Keratinocyte (primary cell): ENCODE data around the gene CLRN3. TPM values are rescaled to one million over a fixed set of nuclear protein-coding genes. Genes with fewer than 3 reads are reported as not detected.

Experiments used
- DNase-seq: peaks from one replicate; pipeline ENCODE4 v3.0.0-alpha.2; 2011; ENCODE audit warnings: low read depth, missing footprints, low spot score
- FAIRE-seq: peaks from 2 replicates; lab custom pipeline; 2011; peaks lifted over from hg19 to GRCh38; lab: Jason Lieb, UNC
- H2AFZ ChIP-seq: 2 replicates; pipeline ENCODE4 v1.6.0; 2012; ENCODE audit warnings: low read length, control low read depth, inconsistent platforms; ENCODE audit not compliant: control insufficient read depth
- H3K27ac ChIP-seq: 2 replicates; pipeline ENCODE4 v1.5.1; 2011; ENCODE audit warnings: low read length; ENCODE audit not compliant: control insufficient read depth, insufficient read depth
- H3K27me3 ChIP-seq: 3 replicates; pipeline ENCODE4 v1.6.0; 2011; ENCODE audit warnings: low read length; ENCODE audit not compliant: control insufficient read depth, insufficient read depth; ENCODE audit errors: extremely low read depth
- H3K36me3 ChIP-seq, 2 experiments: 2 replicates in 1 of 2; 3 replicates in 1 of 2; pipeline ENCODE4 v1.5.1; 2011; ENCODE audit warnings: low read length in 2 of 2, mild to moderate bottlenecking in 1 of 2; ENCODE audit not compliant: control insufficient read depth in 2 of 2, insufficient read depth in 2 of 2; ENCODE audit errors: extremely low read depth in 1 of 2
- H3K4me1 ChIP-seq: 3 replicates; pipeline ENCODE4 v1.5.1; 2011; ENCODE audit warnings: low read length; ENCODE audit not compliant: control insufficient read depth, insufficient read depth; ENCODE audit errors: extremely low read depth
- H3K4me2 ChIP-seq: 3 replicates; pipeline ENCODE4 v1.6.0; 2011; ENCODE audit warnings: low read depth, low read length; ENCODE audit not compliant: control insufficient read depth, insufficient read depth; ENCODE audit errors: extremely low read depth
- H3K4me3 ChIP-seq, 3 experiments: fragments of 200-600 bp in 1 of 3; sonication (generic) in 1 of 3; 2 replicates in 2 of 3; 3 replicates in 1 of 3; pipeline ENCODE4 v1.5.1; 2011 to 2016; ENCODE audit warnings: low read length in 3 of 3, mild to moderate bottlenecking in 3 of 3, control low read depth in 2 of 3, inconsistent platforms in 1 of 3, low read depth in 1 of 3, mixed read lengths in 1 of 3, mixed run types in 1 of 3, moderate library complexity in 1 of 3; ENCODE audit not compliant: control insufficient read depth in 2 of 3, insufficient read depth in 2 of 3; ENCODE audit errors: extremely low read depth in 1 of 3
- H3K79me2 ChIP-seq: 2 replicates; pipeline ENCODE4 v1.6.0; 2012; ENCODE audit warnings: low read length; ENCODE audit not compliant: control insufficient read depth, insufficient read depth
- H3K9ac ChIP-seq: 3 replicates; pipeline ENCODE4 v1.6.0; 2011; ENCODE audit warnings: low read length; ENCODE audit not compliant: control insufficient read depth, insufficient read depth; ENCODE audit errors: extremely low read depth
- H3K9me1 ChIP-seq: 3 replicates; pipeline ENCODE4 v1.6.0; 2011; ENCODE audit warnings: low read length; ENCODE audit not compliant: control insufficient read depth, insufficient read depth; ENCODE audit errors: extremely low read depth
- H3K9me3 ChIP-seq: 2 replicates; pipeline ENCODE4 v1.5.1; 2012; ENCODE audit warnings: low read depth, low read length; ENCODE audit not compliant: control insufficient read depth
- H4K20me1 ChIP-seq: 3 replicates; pipeline ENCODE4 v1.6.0; 2011; ENCODE audit warnings: low read length; ENCODE audit not compliant: control insufficient read depth, insufficient read depth; ENCODE audit errors: extremely low read depth
- EZH2 ChIP-seq: IDR thresholded peaks from one replicate; pipeline ENCODE4 v1.6.1; 2012; ENCODE audit warnings: inconsistent platforms, mild to moderate bottlenecking, low read length, moderate library complexity
- dilution Hi-C: fragments of 300-500 bp; cut with MboI; formaldehyde crosslinking; loops from one replicate; pipeline ENCODE4 v1.7.0; 2020; ENCODE audit warnings: low sequenced_read_pairs; ENCODE audit not compliant: extremely low pct_ligation_motif_present
- polyA plus RNA-seq, 5 experiments: library from polyadenylated mRNA; depleted of rRNA in 3 of 5; stranded (reverse) in 3 of 5; stranded (forward) in 1 of 5; unstranded in 1 of 5; fragments of >200 nt; gene quantifications; 1 replicate in 1 of 5; 2 replicates in 3 of 5; 3 replicates in 1 of 5; pipeline versions ENCODE4 v1.2.1 to v1.2.3, GENCODE V29; 2011 to 2012; ENCODE audit warnings: missing spikeins in 2 of 5, low read depth in 1 of 5, low replicate concordance in 1 of 5
- TF ChIP-seq, protein P1 (sequence below), 3 experiments: IDR thresholded peaks in 1 of 3; conservative IDR thresholded peaks in 1 of 3; optimal IDR thresholded peaks in 1 of 3; 2 replicates in 2 of 3; 3 replicates in 1 of 3; pipeline versions ENCODE3 to v1.5.1; 2011; ENCODE audit warnings: low read length in 3 of 3, mild to moderate bottlenecking in 3 of 3, moderate library complexity in 2 of 3, control low read depth in 1 of 3, inconsistent platforms in 1 of 3; ENCODE audit not compliant: insufficient read depth in 2 of 3; ENCODE audit errors: extremely low read depth in 1 of 3

Gene CLRN3
- polyA plus RNA-seq, 1 donor (not counting 4 experiments of a cell fraction or from before 2014, with no cell fraction given) = not detected

DNA sequence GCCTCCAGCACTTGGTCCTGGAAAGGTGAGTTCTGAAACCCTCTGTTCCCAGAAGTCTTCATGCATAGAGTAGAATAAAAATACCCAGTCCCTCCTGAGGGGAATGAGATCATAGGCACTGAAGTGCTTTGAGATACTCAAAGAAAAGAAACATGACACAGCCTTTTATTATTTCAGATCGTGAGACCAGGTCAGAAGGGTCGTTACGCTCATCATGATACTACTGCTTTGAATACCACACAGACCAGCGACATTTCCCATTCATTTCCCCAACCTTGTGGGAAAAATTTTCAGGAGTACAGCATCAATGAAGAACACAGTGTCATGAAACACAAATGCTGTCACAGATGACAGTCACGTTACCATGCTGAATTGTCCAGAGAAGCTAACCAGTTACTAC is 15.0 kb downstream of the CLRN3 start:
- no peak for DNase-seq
- no peaks in the 10 kb centered on the region for H3K4me1 ChIP-seq

GRCh38 chr10:127877116-127877515 is 15.6 kb downstream of the CLRN3 start:
- no peaks in the 10 kb centered on the region for H3K9me3 ChIP-seq
- no peaks in the 10 kb centered on the region for H3K4me1 ChIP-seq
- no peak overlapping the region for H3K27ac ChIP-seq
- H3K9me1 ChIP-seq = no peaks in the 10 kb centered on the region
- H2AFZ ChIP-seq = no peak overlapping the region
- no peaks in the 10 kb centered on the region for H4K20me1 ChIP-seq
- dilution Hi-C loops = no loop called here
- no peak overlapping the region for H3K4me2 ChIP-seq
- H3K9ac ChIP-seq = no peak overlapping the region
- H3K36me3 ChIP-seq = no peaks in the 10 kb centered on the region
- H3K27me3 ChIP-seq = no peaks in the 10 kb centered on the region
- no peak for DNase-seq
- FAIRE-seq = no peak
- H3K4me3 ChIP-seq = no peak overlapping the region
- TF ChIP-seq EZH2 = no peak
- TF ChIP-seq, protein P1, sequence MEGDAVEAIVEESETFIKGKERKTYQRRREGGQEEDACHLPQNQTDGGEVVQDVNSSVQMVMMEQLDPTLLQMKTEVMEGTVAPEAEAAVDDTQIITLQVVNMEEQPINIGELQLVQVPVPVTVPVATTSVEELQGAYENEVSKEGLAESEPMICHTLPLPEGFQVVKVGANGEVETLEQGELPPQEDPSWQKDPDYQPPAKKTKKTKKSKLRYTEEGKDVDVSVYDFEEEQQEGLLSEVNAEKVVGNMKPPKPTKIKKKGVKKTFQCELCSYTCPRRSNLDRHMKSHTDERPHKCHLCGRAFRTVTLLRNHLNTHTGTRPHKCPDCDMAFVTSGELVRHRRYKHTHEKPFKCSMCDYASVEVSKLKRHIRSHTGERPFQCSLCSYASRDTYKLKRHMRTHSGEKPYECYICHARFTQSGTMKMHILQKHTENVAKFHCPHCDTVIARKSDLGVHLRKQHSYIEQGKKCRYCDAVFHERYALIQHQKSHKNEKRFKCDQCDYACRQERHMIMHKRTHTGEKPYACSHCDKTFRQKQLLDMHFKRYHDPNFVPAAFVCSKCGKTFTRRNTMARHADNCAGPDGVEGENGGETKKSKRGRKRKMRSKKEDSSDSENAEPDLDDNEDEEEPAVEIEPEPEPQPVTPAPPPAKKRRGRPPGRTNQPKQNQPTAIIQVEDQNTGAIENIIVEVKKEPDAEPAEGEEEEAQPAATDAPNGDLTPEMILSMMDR (optimal IDR thresholded peaks at IDR 0.05 in 1 of 3, IDR thresholded peaks at IDR 0.05 in 1 of 3, conservative IDR thresholded peaks at IDR 0.05 in 1 of 3; ENCODE audit: extremely low read depth in 1 of 3, insufficient read depth in 2 of 3, low read length in 3 of 3) = no peak
- H3K79me2 ChIP-seq = no peaks in the 10 kb centered on the region

More for the DNA sequence above, 15.0 kb downstream of the CLRN3 start:
- FAIRE-seq = no peak
- no peak overlapping the region for H3K4me2 ChIP-seq
- H4K20me1 ChIP-seq = no peaks in the 10 kb centered on the region
- H3K79me2 ChIP-seq = no peaks in the 10 kb centered on the region
- H2AFZ ChIP-seq = no peak overlapping the region
- H3K9me3 ChIP-seq = no peaks in the 10 kb centered on the region
- no peaks in the 10 kb centered on the region for H3K27me3 ChIP-seq
- no peak overlapping the region for H3K27ac ChIP-seq
- no peak overlapping the region for H3K9ac ChIP-seq
- H3K9me1 ChIP-seq = no peaks in the 10 kb centered on the region
- TF ChIP-seq, protein P1 (optimal IDR thresholded peaks at IDR 0.05 in 1 of 3, IDR thresholded peaks at IDR 0.05 in 1 of 3, conservative IDR thresholded peaks at IDR 0.05 in 1 of 3; ENCODE audit: extremely low read depth in 1 of 3, insufficient read depth in 2 of 3, low read length in 3 of 3) = no peak
- no peak for TF ChIP-seq EZH2
- no peak overlapping the region for H3K4me3 ChIP-seq
- dilution Hi-C loops = no loop called here
- H3K36me3 ChIP-seq = no peaks in the 10 kb centered on the region
